ENCODE data around the gene SDK1. TPM values are rescaled to one million over a fixed set of nuclear protein-coding genes. Genes with fewer than 3 reads are reported as not detected.
"Not testable (repeated sequence)": the region's sequence is repeated elsewhere in the genome, so short reads cannot be mapped to it uniquely, and the experiment has no call there.

Gene SDK1
- polyA plus RNA-seq, 12 donors, result 1.7 to 5.8 (median 2.8) TPM; not detected in 1

DNA sequence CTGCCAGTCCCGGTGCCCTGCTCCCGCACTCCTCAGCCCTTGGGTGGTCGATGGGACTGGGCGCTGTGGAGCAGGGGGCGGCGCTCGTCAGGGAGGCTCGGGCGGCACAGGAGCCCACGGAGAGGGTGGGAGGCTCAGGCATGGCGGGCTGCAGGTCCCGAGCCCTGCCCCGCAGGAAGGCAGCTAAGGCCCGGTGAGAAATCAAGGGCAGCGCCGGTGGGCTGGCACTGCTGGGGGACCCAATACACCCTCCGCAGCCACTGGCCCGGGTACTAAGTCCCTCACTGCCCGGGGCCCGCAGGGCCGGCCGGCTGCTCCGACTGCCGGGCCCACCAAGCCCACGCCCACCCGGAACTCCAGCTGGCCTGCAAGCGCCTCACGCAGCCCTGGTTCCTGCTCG, 1012.9 kb downstream of the SDK1 start:
- not testable (repeated sequence) for DNase-seq

DNA sequence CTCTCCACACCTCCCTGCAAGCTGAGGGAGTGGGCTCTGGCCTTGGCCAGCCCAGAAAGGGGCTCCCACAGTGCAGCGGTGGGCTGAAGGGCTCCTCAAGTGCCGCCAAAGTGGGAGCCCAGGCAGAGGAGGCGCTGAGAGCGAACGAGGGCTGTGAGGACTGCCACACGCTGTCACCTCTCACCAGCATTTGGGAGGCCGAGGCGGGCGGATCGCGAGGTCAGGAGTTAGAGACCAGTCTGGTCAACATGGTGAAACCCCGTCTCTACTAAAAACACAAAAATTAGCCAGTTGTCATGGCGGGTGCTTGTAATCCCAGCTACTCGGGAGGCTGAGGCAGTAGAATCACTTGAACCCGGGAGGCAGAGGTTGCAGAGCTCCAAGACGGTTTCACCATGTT, 1013.3 kb downstream of the SDK1 start:
- DNase-seq, result not testable (repeated sequence)

Data from muscle of arm (tissue), 12 donors.